Measurements from ENCODE around the gene RIPPLY2.

Gene RIPPLY2

GRCh38 chr6:83905648-83906047, 52.5 kb downstream of the RIPPLY2 start:
- no peak for DNase-seq (ENCODE audit: low spot score)

Data from AG08396 (cell line).